Erythroblast (primary cell): ENCODE results near the gene PMIS2.

Experiments
- GATA1 ChIP-seq: IDR thresholded peaks from 2 replicates; pipeline ENCODE4 v1.6.1; 2011; ENCODE audit warnings: low read depth, mild to moderate bottlenecking, control low read depth, low read length, moderate library complexity
- POLR2A ChIP-seq: IDR thresholded peaks from 2 replicates; pipeline ENCODE4 v1.6.1; 2011; ENCODE audit warnings: mild to moderate bottlenecking, low read length

GRCh38 chr19:35555301-35556005 lies 30.5 kb upstream of the PMIS2 start:
- no peak for TF ChIP-seq POLR2A
- no peak for TF ChIP-seq GATA1
